ENCODE data around the gene MGAT4B. TPM values are rescaled to one million over a fixed set of nuclear protein-coding genes. Genes with fewer than 3 reads are reported as not detected.

Gene MGAT4B
- total RNA-seq, 1 experiment from 2014 or later, result 613 TPM

GRCh38 chr5:179768326-179769085 is 38.2 kb downstream of the MGAT4B start:
- intact Hi-C loops (cut with micrococcal nuclease; ENCODE audit: unreplicated experiment), result no loop called here
- Mint-ChIP-seq H3K36me3 (ENCODE audit: insufficient read depth, unreplicated experiment) (peaks cover 54% of the 10 kb centered on the region), H3K4me3 (ENCODE audit: low read depth, unreplicated experiment) (no peak overlapping the region), H3K27me3 (ENCODE audit: unreplicated experiment) (no peaks in the 10 kb centered on the region), H3K4me1 (ENCODE audit: low read depth, unreplicated experiment) (peaks cover 7% of the 10 kb centered on the region), H3K27ac (ENCODE audit: unreplicated experiment) (no peak overlapping the region), H3K9me3 (ENCODE audit: low read depth, unreplicated experiment) (no peaks in the 10 kb centered on the region)
- no TSS peak for BruUV-seq (replicated peaks)
- TF ChIP-seq CTCF (IDR thresholded peaks at IDR 0.05; ENCODE audit: unreplicated experiment), result no peak
- DNase-seq, result no peak
- CTCF ChIA-PET, result no interaction called here

- no peak overlapping the region for H3K27ac Mint-ChIP-seq (ENCODE audit: unreplicated experiment)
- CTCF ChIA-PET, result interaction anchor here (0.6 to 2.1 kb wide), 3 partner anchors 10 to 139 kb away, joined by 3 to 13 read pairs (median 3); no protein-coding TSS in a partner anchor
- no TSS peak for BruUV-seq (replicated peaks)
- no peak for DNase-seq
- peaks cover 16% of the 10 kb centered on the region for H3K4me1 Mint-ChIP-seq (ENCODE audit: low read depth, unreplicated experiment)
- no peak for TF ChIP-seq CTCF (IDR thresholded peaks at IDR 0.05; ENCODE audit: unreplicated experiment)
- intact Hi-C loops (cut with micrococcal nuclease; ENCODE audit: unreplicated experiment), result no loop called here
- no peaks in the 10 kb centered on the region for H3K9me3 Mint-ChIP-seq (ENCODE audit: low read depth, unreplicated experiment)
- H3K4me3 Mint-ChIP-seq (ENCODE audit: low read depth, unreplicated experiment), result no peak overlapping the region
- H3K27me3 Mint-ChIP-seq (ENCODE audit: unreplicated experiment), result no peaks in the 10 kb centered on the region
- H3K36me3 Mint-ChIP-seq (ENCODE audit: insufficient read depth, unreplicated experiment), result peaks cover 45% of the 10 kb centered on the region
These were observed 39.1 kb downstream of the MGAT4B start for GRCh38 chr5:179767496-179768100.

- no peak for DNase-seq
- H3K27me3 Mint-ChIP-seq (ENCODE audit: unreplicated experiment), result no peaks in the 10 kb centered on the region
- TF ChIP-seq CTCF (IDR thresholded peaks at IDR 0.05; ENCODE audit: unreplicated experiment), result no peak
- no TSS peak for BruUV-seq (replicated peaks)
- CTCF ChIA-PET, result interaction anchor here (0.7 to 2.1 kb wide), 4 partner anchors 10 to 117 kb away, joined by 3 to 13 read pairs (median 6); no protein-coding TSS in a partner anchor
- H3K9me3 Mint-ChIP-seq (ENCODE audit: low read depth, unreplicated experiment), result no peaks in the 10 kb centered on the region
- H3K4me3 Mint-ChIP-seq (ENCODE audit: low read depth, unreplicated experiment), result no peak overlapping the region
- no peak overlapping the region for H3K27ac Mint-ChIP-seq (ENCODE audit: unreplicated experiment)
- H3K36me3 Mint-ChIP-seq (ENCODE audit: insufficient read depth, unreplicated experiment), result peaks cover 38% of the 10 kb centered on the region
- intact Hi-C loops (cut with micrococcal nuclease; ENCODE audit: unreplicated experiment), result no loop called here
- H3K4me1 Mint-ChIP-seq (ENCODE audit: low read depth, unreplicated experiment), result peaks cover 23% of the 10 kb centered on the region
These were observed 39.8 kb downstream of the MGAT4B start for GRCh38 chr5:179766726-179767455.

GRCh38 chr5:179766021-179766725 is 40.5 kb downstream of the MGAT4B start:
- BruUV-seq (replicated peaks), result TSS peak; percentile 49
- no peak for DNase-seq
- CTCF ChIA-PET, result interaction anchor here (0.6 to 2.1 kb wide), 4 partner anchors 11 to 116 kb away, joined by 5 to 13 read pairs (median 6); no protein-coding TSS in a partner anchor
- Mint-ChIP-seq H3K27me3 (ENCODE audit: unreplicated experiment) (no peaks in the 10 kb centered on the region), H3K4me1 (ENCODE audit: low read depth, unreplicated experiment) (peaks cover 29% of the 10 kb centered on the region), H3K4me3 (ENCODE audit: low read depth, unreplicated experiment) (no peak overlapping the region), H3K9me3 (ENCODE audit: low read depth, unreplicated experiment) (no peaks in the 10 kb centered on the region), H3K27ac (ENCODE audit: unreplicated experiment) (no peak overlapping the region), H3K36me3 (ENCODE audit: insufficient read depth, unreplicated experiment) (peaks cover 32% of the 10 kb centered on the region)
- intact Hi-C loops (cut with micrococcal nuclease; ENCODE audit: unreplicated experiment), result no loop called here
- no peak for TF ChIP-seq CTCF (IDR thresholded peaks at IDR 0.05; ENCODE audit: unreplicated experiment)
